SK-N-SH (cell line): Measurements from ENCODE around the gene DCUN1D2. TPM values are rescaled to one million over a fixed set of nuclear protein-coding genes. Genes with fewer than 3 reads are reported as not detected.
A peak's percentile ranks its signal among the peaks of the same experiment; 100 is the strongest.

Experiments
- CTCF ChIA-PET: fragments of 300-600, 350-600 bp; formaldehyde crosslinking; extraction: SDS; loops from one replicate; lab custom pipeline; 2021; lab: Yijun Ruan, JAX
- POLR2A ChIA-PET: fragments of 350-600 bp; sonication (Branson Sonifier 250); formaldehyde crosslinking; extraction: SDS; loops from one replicate; lab custom pipeline; 2020; ENCODE audit warnings: antibody characterized with exemption, inconsistent platforms; lab: Yijun Ruan, JAX
- DNase-seq: peaks from one replicate; pipeline ENCODE4 v3.0.0; 2012
- H2AFZ ChIP-seq: fragments of 200-600 bp; sonication (generic); 2 replicates; pipeline ENCODE4 v1.8.1; 2016; ENCODE audit warnings: antibody characterized with exemption, mild to moderate bottlenecking, low read depth
- H3F3A ChIP-seq: fragments of 200-600 bp; sonication (generic); replicated peaks from 2 replicates; pipeline ENCODE3; 2016; ENCODE audit warnings: antibody characterized with exemption, mild to moderate bottlenecking; ENCODE audit not compliant: insufficient read depth
- H3K27ac ChIP-seq, 2 experiments: fragments of 200-500 bp in 1 of 2; fragments of 200-600 bp in 1 of 2; sonication (Bioruptor generic) in 1 of 2; sonication (generic), shearing (Covaris generic) in 1 of 2; 2 replicates each; pipeline versions ENCODE4 v1.5.1 to v1.6.1; 2014 to 2016; ENCODE audit warnings: low read depth in 2 of 2, inconsistent platforms in 1 of 2, low read length in 1 of 2, mild to moderate bottlenecking in 1 of 2, mixed read lengths in 1 of 2
- H3K27me3 ChIP-seq: fragments of 200-600 bp; sonication (generic), shearing (Covaris generic); 2 replicates; pipeline ENCODE4 v1.6.1; 2016; ENCODE audit warnings: mixed run types; ENCODE audit not compliant: insufficient read depth
- H3K36me3 ChIP-seq, 2 experiments: fragments of 200-500 bp in 1 of 2; fragments of 200-600 bp in 1 of 2; sonication (Bioruptor generic) in 1 of 2; sonication (generic) in 1 of 2; replicated peaks in 1 of 2; 2 replicates each; pipeline versions ENCODE3 to v1.5.1; 2014 to 2016; ENCODE audit warnings: low read length in 1 of 2, mild to moderate bottlenecking in 1 of 2; ENCODE audit not compliant: insufficient read depth in 2 of 2, control insufficient read depth in 1 of 2
- H3K4me1 ChIP-seq, 2 experiments: fragments of 200-500 bp in 1 of 2; fragments of 200-600 bp in 1 of 2; sonication (Bioruptor generic) in 1 of 2; sonication (generic), shearing (Covaris generic) in 1 of 2; 2 replicates each; pipeline versions ENCODE4 v1.5.1 to v1.6.1; 2014 to 2016; ENCODE audit warnings: low read depth in 1 of 2, low read length in 1 of 2, mixed run types in 1 of 2; ENCODE audit not compliant: insufficient read depth in 2 of 2, control insufficient read depth in 1 of 2
- H3K4me2 ChIP-seq: fragments of 200-600 bp; sonication (generic), shearing (Covaris generic); 2 replicates; pipeline ENCODE4 v1.6.1; 2017; ENCODE audit warnings: mixed run types
- H3K4me3 ChIP-seq, 2 experiments: fragments of 200-500 bp in 1 of 2; fragments of 200-600 bp in 1 of 2; sonication (Bioruptor generic) in 1 of 2; sonication (generic), shearing (Covaris generic) in 1 of 2; 2 replicates each; pipeline versions ENCODE4 v1.5.1 to v1.8.1; 2014 to 2016; ENCODE audit warnings: low read depth in 2 of 2, inconsistent platforms in 1 of 2, low read length in 1 of 2, mild to moderate bottlenecking in 1 of 2, mixed read lengths in 1 of 2, moderate library complexity in 1 of 2
- H3K79me2 ChIP-seq: fragments of 200-600 bp; sonication (generic); 2 replicates; pipeline ENCODE4 v1.8.1; 2017; ENCODE audit warnings: mild to moderate bottlenecking; ENCODE audit not compliant: insufficient read depth
- H3K9ac ChIP-seq: fragments of 200-600 bp; sonication (generic); 2 replicates; pipeline ENCODE4 v1.6.1; 2017; ENCODE audit warnings: mixed run types
- H3K9me2 ChIP-seq: fragments of 200-600 bp; sonication (generic); 2 replicates; pipeline ENCODE4 v1.6.1; 2017; ENCODE audit warnings: mixed run types
- H3K9me3 ChIP-seq: fragments of 200-600 bp; sonication (generic); 2 replicates; pipeline ENCODE4 v1.6.1; 2017; ENCODE audit warnings: mixed run types, mild to moderate bottlenecking, moderate library complexity
- H4K20me1 ChIP-seq: fragments of 200-600 bp; sonication (generic); 2 replicates; pipeline ENCODE4 v1.6.1; 2017; ENCODE audit warnings: mild to moderate bottlenecking, mixed run types; ENCODE audit not compliant: insufficient read depth
- CHD2 ChIP-seq: fragments of 150-350 bp; IDR thresholded peaks from 2 replicates; pipeline ENCODE4 v1.6.1; 2018; ENCODE audit warnings: low read length; ENCODE audit not compliant: partially characterized antibody
- ELF1 ChIP-seq: IDR thresholded peaks from 2 replicates; pipeline ENCODE4 v1.4.0; 2012
- EP300 ChIP-seq, 2 experiments: IDR thresholded peaks; 2 replicates each; pipeline versions ENCODE4 v1.4.0 to v1.6.1; 2012; ENCODE audit warnings: borderline replicate concordance in 1 of 2, low read depth in 1 of 2, low read length in 1 of 2
- GABPA ChIP-seq: IDR thresholded peaks from 2 replicates; pipeline ENCODE4 v1.4.0; 2012; ENCODE audit warnings: low read depth, mild to moderate bottlenecking
- IRF3 ChIP-seq: fragments of 150-350 bp; IDR thresholded peaks from 2 replicates; pipeline ENCODE4 v1.6.1; 2016; ENCODE audit warnings: mild to moderate bottlenecking, low read depth, low read length
- MEF2A ChIP-seq: IDR thresholded peaks from 2 replicates; pipeline ENCODE4 v1.4.0; 2012; ENCODE audit warnings: low read depth, borderline replicate concordance
- NFIC ChIP-seq: IDR thresholded peaks from 2 replicates; pipeline ENCODE4 v1.4.0; 2012; ENCODE audit warnings: borderline replicate concordance
- PBX3 ChIP-seq: IDR thresholded peaks from 2 replicates; pipeline ENCODE4; 2012
- POLR2AphosphoS5 ChIP-seq: IDR thresholded peaks from 2 replicates; pipeline ENCODE4 v1.6.1; 2012; ENCODE audit warnings: low read depth, low read length
- TCF12 ChIP-seq: IDR thresholded peaks from 2 replicates; pipeline ENCODE4 v1.4.0; 2012
- TEAD4 ChIP-seq: IDR thresholded peaks from 2 replicates; pipeline ENCODE4 v1.4.0; 2012; ENCODE audit warnings: mild to moderate bottlenecking, borderline replicate concordance; ENCODE audit not compliant: insufficient read depth
- USF1 ChIP-seq: IDR thresholded peaks from 2 replicates; pipeline ENCODE4 v1.4.0; 2012; ENCODE audit warnings: low read depth, borderline replicate concordance
- YY1 ChIP-seq: IDR thresholded peaks from 2 replicates; pipeline ENCODE4 v1.4.0; 2012; ENCODE audit warnings: low read depth, mild to moderate bottlenecking
- WGBS: methylation state at CpG from one replicate; pipeline ENCODE4 v1.1.6; 2017; ENCODE audit warnings: low lambda C conversion rate; 5-methylcytosine and 5-hydroxymethylcytosine counted together
- polyA plus RNA-seq, 3 experiments: library from polyadenylated mRNA; depleted of rRNA; stranded (reverse); fragments of >200 nt; gene quantifications; 2 replicates each; pipeline ENCODE4 v1.2.3, GENCODE V29; 2012
- TF ChIP-seq, protein P1 (sequence below): IDR thresholded peaks from 2 replicates; pipeline ENCODE4 v1.4.0; 2012; ENCODE audit warnings: low read depth, borderline replicate concordance
- TF ChIP-seq, protein P2 (sequence below): IDR thresholded peaks from 2 replicates; pipeline ENCODE4 v1.4.0; 2012; ENCODE audit warnings: low read depth

The DCUN1D2 gene
- polyA plus RNA-seq, 1 of the 3 experiments (the other 2 are of a cell fraction), result 11.0 TPM

DNA sequence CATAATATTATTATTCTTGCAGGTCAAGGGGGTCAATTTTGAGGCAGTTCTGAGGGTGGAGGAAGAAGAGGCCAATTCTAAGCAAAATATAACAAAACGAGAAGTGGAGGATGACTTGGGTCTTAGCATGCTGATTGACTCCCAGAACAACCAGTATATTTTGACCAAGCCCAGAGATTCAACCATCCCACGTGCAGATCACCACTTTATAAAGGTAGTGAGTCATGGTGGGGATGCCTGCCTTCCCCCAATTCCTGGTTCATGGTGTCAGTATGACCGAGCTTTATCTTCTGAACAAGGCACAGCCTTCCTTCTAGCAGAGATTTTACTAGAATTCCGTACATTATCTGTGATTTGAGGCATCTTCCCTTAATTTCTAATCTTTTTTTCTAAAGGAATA lies 9.4 kb upstream of the DCUN1D2 start:
- 72% methylated on average over 4 of the region's 4 CpGs for WGBS
- H3K9me2 ChIP-seq, result no peaks in the 10 kb centered on the region
- ChIA-PET POLR2A (no interaction called here), CTCF (no interaction called here)
- no peak overlapping the region for H2AFZ ChIP-seq
- no peak overlapping the region for H3K9ac ChIP-seq
- H4K20me1 ChIP-seq, result peaks cover 54% of the 10 kb centered on the region
- no peak overlapping the region for H3K27ac ChIP-seq
- no peak overlapping the region for H3K4me2 ChIP-seq
- no peaks in the 10 kb centered on the region for H3K27me3 ChIP-seq
- no peaks in the 10 kb centered on the region for H3K9me3 ChIP-seq
- TF ChIP-seq CHD2 (no peak), GABPA (no peak), PBX3 (peak; percentile 35; the same call in 1 of the 2 replicates)
- peaks cover 70% of the 10 kb centered on the region for H3K79me2 ChIP-seq
- H3K36me3 ChIP-seq, result peaks cover 79 to 92% of the 10 kb centered on the region in 2 experiments
- peaks cover 0 to 5% of the 10 kb centered on the region in 2 experiments; a peak in 1 of 4 replicates for H3K4me1 ChIP-seq
- no peaks in the 10 kb centered on the region for H3F3A ChIP-seq
- H3K4me3 ChIP-seq, result no peak overlapping the region
- no peak for DNase-seq

DNA sequence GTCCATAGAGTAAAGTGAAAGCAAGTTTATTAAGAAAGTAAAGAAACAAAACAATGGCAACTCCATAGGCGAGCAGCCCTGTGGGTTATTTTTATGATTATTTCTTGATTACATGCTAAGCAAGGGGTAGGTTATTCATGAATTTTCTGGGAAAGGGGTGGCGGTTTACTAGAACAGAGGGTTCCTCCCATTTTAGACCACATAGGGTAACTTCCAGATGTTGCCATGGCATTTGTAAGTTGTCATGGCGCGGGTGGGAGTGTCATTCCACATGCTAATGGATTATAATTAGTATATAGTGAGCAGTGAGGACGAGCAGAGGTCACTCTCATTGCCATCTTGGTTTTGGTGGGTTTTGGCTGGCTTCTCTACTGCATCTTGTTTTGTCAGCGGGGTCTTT lies 8.4 kb upstream of the DCUN1D2 start:
- Histone ChIP-seq H3K27ac (no peak overlapping the region), H3F3A (peaks cover 5% of the 10 kb centered on the region), H4K20me1 (peaks cover 63% of the 10 kb centered on the region), H3K9me3 (no peaks in the 10 kb centered on the region), H3K36me3 (peaks cover 77 to 85% of the 10 kb centered on the region in 2 experiments), H3K79me2 (peaks cover 73% of the 10 kb centered on the region), H3K9me2 (no peaks in the 10 kb centered on the region), H3K4me2 (no peak overlapping the region), H3K4me1 (peaks cover 4 to 7% of the 10 kb centered on the region in 2 experiments; a peak in 3 of 4 replicates), H3K27me3 (no peaks in the 10 kb centered on the region), H3K9ac (no peak overlapping the region), H3K4me3 (no peak overlapping the region), H2AFZ (no peak overlapping the region)
- no peak for DNase-seq
- no peak for TF ChIP-seq YY1
- TF ChIP-seq, protein P1, sequence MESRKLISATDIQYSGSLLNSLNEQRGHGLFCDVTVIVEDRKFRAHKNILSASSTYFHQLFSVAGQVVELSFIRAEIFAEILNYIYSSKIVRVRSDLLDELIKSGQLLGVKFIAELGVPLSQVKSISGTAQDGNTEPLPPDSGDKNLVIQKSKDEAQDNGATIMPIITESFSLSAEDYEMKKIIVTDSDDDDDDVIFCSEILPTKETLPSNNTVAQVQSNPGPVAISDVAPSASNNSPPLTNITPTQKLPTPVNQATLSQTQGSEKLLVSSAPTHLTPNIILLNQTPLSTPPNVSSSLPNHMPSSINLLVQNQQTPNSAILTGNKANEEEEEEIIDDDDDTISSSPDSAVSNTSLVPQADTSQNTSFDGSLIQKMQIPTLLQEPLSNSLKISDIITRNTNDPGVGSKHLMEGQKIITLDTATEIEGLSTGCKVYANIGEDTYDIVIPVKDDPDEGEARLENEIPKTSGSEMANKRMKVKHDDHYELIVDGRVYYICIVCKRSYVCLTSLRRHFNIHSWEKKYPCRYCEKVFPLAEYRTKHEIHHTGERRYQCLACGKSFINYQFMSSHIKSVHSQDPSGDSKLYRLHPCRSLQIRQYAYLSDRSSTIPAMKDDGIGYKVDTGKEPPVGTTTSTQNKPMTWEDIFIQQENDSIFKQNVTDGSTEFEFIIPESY, result no peak
- no peak for TF ChIP-seq TCF12
- POLR2A ChIA-PET, result no interaction called here
- WGBS, result 89% methylated on average over 6 of the region's 6 CpGs
- CTCF ChIA-PET, result no interaction called here

GRCh38 chr13:113497217-113497616 lies 6.7 kb upstream of the DCUN1D2 start:
- H3K9me3 ChIP-seq, result no peaks in the 10 kb centered on the region
- H3K79me2 ChIP-seq, result peaks cover 87% of the 10 kb centered on the region
- peaks cover 70 to 71% of the 10 kb centered on the region in 2 experiments for H3K36me3 ChIP-seq
- no peak overlapping the region for H3K4me2 ChIP-seq
- no peak overlapping the region for H2AFZ ChIP-seq
- DNase-seq, result no peak
- peaks cover 65% of the 10 kb centered on the region for H4K20me1 ChIP-seq
- H3K27ac ChIP-seq, result no peak overlapping the region
- no CpG with 5 or more reads among the region's 1 CpG for WGBS
- POLR2A ChIA-PET, result no interaction called here
- CTCF ChIA-PET, result interaction anchor here (1.5 to 2.8 kb wide), 2 partner anchors 39 to 52 kb away, joined by 4 to 12 read pairs; no protein-coding TSS in a partner anchor
- peaks cover 19% of the 10 kb centered on the region for H3F3A ChIP-seq
- H3K27me3 ChIP-seq, result no peaks in the 10 kb centered on the region
- no peak overlapping the region for H3K4me3 ChIP-seq
- H3K9ac ChIP-seq, result no peak overlapping the region
- H3K9me2 ChIP-seq, result no peaks in the 10 kb centered on the region
- peaks cover 12 to 16% of the 10 kb centered on the region in 2 experiments; a peak in 3 of 4 replicates for H3K4me1 ChIP-seq
- TF ChIP-seq, protein P1, result no peak
- TF ChIP-seq, protein P2, sequence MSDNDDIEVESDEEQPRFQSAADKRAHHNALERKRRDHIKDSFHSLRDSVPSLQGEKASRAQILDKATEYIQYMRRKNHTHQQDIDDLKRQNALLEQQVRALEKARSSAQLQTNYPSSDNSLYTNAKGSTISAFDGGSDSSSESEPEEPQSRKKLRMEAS, result no peak
- TF ChIP-seq MEF2A (no peak), TEAD4 (no peak), USF1 (no peak), TCF12 (no peak), IRF3 (no peak), POLR2AphosphoS5 (no peak), ELF1 (no peak), GABPA (no peak), NFIC (no peak), EP300 (IDR thresholded peaks at IDR 0.05; ENCODE audit: borderline replicate concordance in 1 of 2, low read depth in 1 of 2, low read length in 1 of 2) (no peak)
